Prostate gland (tissue), 2 donors: ENCODE results near the gene STXBP4.

Experiments used
- CTCF ChIP-seq, 4 experiments: fragments of 200-600 bp in 2 of 4; fragments of 450-650 bp in 2 of 4; sonication (generic) in 2 of 4; IDR thresholded peaks; 1 replicate in 3 of 4; 2 replicates in 1 of 4; pipeline ENCODE4 v1.5.1; 2016 to 2019; ENCODE audit warnings: antibody characterized with exemption in 4 of 4, mild to moderate bottlenecking in 2 of 4, moderate library complexity in 2 of 4
- POLR2A ChIP-seq: fragments of 450-650 bp; IDR thresholded peaks from one replicate; pipeline ENCODE4 v1.6.1; 2016; ENCODE audit warnings: antibody characterized with exemption, mild to moderate bottlenecking
- POLR2AphosphoS5 ChIP-seq: sonication (generic); formaldehyde crosslinking; IDR thresholded peaks from one replicate; pipeline ENCODE4 v1.6.1; 2017; ENCODE audit warnings: antibody characterized with exemption

- no peak for TF ChIP-seq CTCF (IDR thresholded peaks at IDR 0.05)
- TF ChIP-seq POLR2A, result no peak
- TF ChIP-seq POLR2AphosphoS5, result no peak
Observed at GRCh38 chr17:55149485-55149884, 180.9 kb downstream of the STXBP4 start.
